AG09319 (cell line): ENCODE measurements around the gene SEMA3A.

ENCODE experiments used
- DNase-seq: peaks from one replicate; pipeline ENCODE4 v3.0.0-alpha.2; 2010; ENCODE audit warnings: low read depth; ENCODE audit errors: extremely low read depth
- TF ChIP-seq, protein P1 (sequence below): IDR thresholded peaks from 2 replicates; pipeline ENCODE4 v1.5.1; 2011; ENCODE audit warnings: low read depth, mild to moderate bottlenecking, inconsistent platforms, low read length, moderate library complexity

SEMA3A gene

DNA sequence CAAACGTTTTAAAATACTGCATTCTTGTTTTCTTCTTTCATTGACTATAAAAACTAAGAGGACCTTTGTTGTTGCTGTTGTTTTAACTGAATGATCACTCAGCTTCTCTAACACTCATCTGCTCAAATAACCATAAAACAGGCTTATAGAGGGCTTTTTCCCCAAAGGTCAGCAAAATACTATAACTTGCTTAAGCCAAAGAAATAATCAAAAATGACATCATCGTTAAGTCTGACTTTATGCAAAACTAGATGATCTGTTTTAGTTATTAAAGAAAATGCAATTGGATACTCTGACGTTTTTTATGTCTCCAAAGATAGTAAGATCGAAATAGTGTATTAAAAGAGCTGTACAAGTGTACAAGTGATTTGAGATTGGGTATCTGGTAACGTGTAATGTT is 152.9 kb downstream of the SEMA3A start:
- no peak for DNase-seq
- TF ChIP-seq, protein P1, sequence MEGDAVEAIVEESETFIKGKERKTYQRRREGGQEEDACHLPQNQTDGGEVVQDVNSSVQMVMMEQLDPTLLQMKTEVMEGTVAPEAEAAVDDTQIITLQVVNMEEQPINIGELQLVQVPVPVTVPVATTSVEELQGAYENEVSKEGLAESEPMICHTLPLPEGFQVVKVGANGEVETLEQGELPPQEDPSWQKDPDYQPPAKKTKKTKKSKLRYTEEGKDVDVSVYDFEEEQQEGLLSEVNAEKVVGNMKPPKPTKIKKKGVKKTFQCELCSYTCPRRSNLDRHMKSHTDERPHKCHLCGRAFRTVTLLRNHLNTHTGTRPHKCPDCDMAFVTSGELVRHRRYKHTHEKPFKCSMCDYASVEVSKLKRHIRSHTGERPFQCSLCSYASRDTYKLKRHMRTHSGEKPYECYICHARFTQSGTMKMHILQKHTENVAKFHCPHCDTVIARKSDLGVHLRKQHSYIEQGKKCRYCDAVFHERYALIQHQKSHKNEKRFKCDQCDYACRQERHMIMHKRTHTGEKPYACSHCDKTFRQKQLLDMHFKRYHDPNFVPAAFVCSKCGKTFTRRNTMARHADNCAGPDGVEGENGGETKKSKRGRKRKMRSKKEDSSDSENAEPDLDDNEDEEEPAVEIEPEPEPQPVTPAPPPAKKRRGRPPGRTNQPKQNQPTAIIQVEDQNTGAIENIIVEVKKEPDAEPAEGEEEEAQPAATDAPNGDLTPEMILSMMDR = no peak

GRCh38 chr7:84040355-84040754 is 154.2 kb downstream of the SEMA3A start:
- DNase-seq = no peak
- TF ChIP-seq, protein P1 = no peak

DNA sequence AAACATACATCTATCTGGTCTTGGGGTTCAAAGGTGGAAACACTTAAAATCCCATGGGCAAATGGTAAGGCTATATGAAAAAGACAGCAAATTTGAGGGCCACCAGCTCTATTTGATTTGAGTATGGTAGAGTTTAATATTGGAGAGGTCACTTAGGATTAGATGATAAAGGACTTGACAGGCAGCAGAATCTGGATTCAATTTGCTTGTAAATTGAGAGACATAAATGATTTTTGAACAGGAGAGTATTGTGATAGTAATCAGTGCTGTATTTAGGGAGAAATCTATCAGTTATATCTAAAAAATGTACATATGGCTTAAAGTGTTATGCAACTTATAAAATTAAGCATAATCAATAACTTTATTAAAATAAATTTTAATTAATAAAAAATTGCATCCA is 155.2 kb downstream of the SEMA3A start:
- DNase-seq = no peak
- TF ChIP-seq, protein P1 = no peak

DNA sequence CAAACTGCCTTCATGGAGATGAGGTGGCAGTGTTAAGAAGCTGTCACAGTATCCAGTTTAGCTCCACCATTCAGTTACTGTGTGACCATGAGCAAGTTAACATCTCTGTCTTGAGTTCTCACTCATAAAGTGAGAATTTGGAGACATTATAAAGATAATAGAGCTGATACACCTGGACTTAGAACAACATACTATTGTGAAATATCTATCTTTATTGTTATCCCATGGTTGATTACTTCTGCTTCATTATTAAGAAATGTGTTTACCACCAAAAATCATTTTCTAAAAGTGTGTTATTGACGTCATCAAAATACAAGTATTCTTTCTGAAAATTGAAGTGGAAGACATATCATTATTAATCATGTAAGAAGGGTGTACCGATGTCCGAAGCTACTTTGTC is 166.9 kb downstream of the SEMA3A start:
- DNase-seq = no peak
- TF ChIP-seq, protein P1 = no peak

DNA sequence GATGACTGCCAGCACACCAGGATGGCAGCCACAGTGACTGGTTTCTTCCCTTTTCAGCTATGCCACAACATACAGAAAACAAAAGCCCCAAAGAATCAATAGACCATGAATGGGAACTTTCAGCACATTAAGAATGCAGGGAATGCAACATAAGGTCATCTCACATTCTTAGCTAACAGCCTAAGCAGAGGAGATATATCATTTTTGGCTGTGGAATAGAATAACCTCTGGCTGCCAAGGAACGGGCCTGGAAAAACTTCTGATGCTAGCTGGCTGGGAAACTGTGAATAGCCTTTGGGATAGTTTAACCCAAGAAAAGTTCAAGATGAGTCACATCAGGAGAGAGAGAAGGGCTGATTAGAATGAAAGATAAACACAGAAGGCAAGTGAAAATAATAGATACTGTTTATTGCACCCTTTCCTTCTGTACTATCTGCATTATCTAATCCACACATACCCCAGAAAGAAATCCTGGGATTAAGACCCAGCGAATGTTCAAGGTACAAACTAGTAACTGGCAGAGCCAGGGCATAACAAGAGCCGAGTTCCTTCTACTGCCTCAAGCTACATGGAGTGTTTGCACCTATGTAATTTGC is 169.2 kb downstream of the SEMA3A start:
- DNase-seq = peak; percentile 78
- TF ChIP-seq, protein P1 = no peak

GRCh38 chr7:84022684-84023308 is 171.8 kb downstream of the SEMA3A start:
- DNase-seq = no peak
- TF ChIP-seq, protein P1 = no peak

GRCh38 chr7:84022009-84022408 is 172.6 kb downstream of the SEMA3A start:
- no peak for DNase-seq
- TF ChIP-seq, protein P1 = no peak
